Ovary (tissue), 3 donors: ENCODE data around the gene TRIM33.

Experiments
- CTCF ChIP-seq, 3 donors: fragments of 450-650 bp in 2 of 3; fragments of 200-600 bp in 1 of 3; IDR thresholded peaks; one replicate each; pipeline versions ENCODE4 v1.5.1 to v1.8.0; 2016 to 2022; ENCODE audit warnings: antibody characterized with exemption in 3 of 3, mild to moderate bottlenecking in 1 of 3
- EP300 ChIP-seq: sonication (generic); formaldehyde crosslinking; IDR thresholded peaks from one replicate; pipeline ENCODE4 v1.6.1; 2017; ENCODE audit warnings: antibody characterized with exemption
- POLR2A ChIP-seq: fragments of 450-650 bp; IDR thresholded peaks from one replicate; pipeline ENCODE4 v1.6.1; 2017; ENCODE audit warnings: antibody characterized with exemption, mild to moderate bottlenecking, moderate library complexity
- donor health status: DM: no; HTN: no; CAD: no.

DNA sequence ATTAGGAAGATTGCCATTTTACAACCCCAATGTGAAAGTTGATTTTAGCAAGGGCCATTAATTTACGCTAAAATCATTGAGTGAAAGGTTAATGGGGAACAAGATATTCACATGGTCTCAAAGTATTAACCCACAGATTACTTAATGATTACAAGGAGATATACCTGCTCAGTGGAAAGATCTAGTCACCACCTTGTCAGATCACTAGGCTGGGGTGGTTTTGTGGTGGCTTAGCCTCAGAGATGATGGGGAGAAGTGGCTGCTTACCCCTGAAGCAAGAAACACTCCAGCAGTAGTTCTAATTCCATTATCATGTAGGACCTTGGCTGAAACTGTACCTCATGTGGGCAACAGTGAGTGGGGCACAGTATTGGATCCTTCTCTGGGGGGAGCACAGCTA, 20.1 kb upstream of the TRIM33 start:
- TF ChIP-seq CTCF (IDR thresholded peaks at IDR 0.05) = no peak
- TF ChIP-seq POLR2A = no peak
- no peak for TF ChIP-seq EP300
